ENCODE results near the gene ZMYM4.
"Not testable (repeated sequence)": the region's sequence is repeated elsewhere in the genome, so short reads cannot be mapped to it uniquely, and the experiment has no call there.

ZMYM4 gene

DNA sequence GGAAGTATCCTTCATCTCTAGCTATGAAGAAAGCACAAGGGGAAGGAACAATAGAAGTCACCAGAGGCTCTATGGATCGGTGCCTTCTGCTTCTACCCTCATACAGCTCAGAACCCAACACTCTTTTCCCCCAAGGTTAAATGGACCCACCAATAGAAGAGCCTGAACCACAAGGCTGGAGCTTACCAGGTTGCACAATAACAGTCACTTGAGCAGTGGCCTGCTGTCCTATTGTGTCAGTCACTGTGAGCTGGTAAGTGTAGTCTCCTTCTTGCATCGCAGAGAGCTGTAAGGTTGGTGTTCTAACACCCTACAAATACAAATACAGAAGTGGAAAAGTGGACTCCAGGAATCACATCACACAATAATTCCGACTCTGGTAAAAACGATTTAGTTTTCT is 185.7 kb downstream of the ZMYM4 start:
- no peak for DNase-seq (ENCODE audit: low spot score)

- DNase-seq (ENCODE audit: low spot score): no peak
These were observed 186.1 kb downstream of the ZMYM4 start for GRCh38 chr1:35454616-35455015.

DNA sequence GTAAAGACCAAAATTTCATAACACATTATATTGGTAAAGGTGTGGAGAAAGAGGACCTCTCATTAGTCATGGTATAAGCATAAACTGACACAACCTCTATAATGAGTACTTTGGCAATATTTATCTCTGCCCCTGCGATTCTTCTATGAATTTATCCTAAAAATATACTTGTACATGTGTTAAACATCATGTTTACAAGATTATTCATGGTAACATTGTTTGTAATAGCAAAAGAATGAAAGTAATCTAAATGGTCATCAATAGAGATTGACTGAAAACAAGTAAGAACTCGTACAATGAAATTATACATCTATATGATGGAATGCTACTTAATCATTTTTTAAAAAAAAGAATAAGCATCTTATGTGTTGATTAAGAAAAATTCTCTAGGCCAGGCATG is 192.3 kb downstream of the ZMYM4 start:
- no peak for DNase-seq (ENCODE audit: low spot score)

DNA sequence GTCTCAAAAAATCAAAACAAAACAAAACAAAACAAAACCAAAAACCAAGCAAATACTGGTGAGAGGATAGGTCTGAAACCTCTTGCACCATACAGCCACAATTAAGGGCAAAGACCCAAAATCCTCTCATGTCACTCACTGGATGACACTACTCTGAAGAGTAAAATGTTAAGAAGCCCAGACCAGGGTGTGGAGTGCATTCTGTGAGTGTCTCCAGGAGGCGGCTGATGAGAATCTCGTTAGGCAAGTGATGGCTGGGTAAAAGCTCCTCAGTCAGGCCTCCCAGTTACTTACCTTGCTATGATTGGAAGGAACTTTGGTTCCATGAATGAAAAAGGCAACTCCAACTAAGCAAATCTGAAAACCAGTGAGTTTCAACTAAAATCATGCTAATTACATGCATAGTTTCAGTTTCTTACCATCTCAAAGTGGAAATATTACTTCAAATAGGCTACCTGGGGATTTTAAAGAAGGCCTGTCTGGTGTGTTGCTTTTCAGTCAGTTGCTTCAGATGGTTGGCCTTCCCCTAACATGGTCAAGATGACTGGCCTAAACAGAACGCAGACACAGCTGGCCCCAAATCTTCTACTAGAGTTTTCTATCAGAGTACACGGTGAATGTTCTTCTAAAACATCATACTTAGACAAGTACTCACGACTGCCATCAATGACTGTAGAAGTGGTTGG is 193.6 kb downstream of the ZMYM4 start:
- no peak for DNase-seq (ENCODE audit: low spot score)

DNA sequence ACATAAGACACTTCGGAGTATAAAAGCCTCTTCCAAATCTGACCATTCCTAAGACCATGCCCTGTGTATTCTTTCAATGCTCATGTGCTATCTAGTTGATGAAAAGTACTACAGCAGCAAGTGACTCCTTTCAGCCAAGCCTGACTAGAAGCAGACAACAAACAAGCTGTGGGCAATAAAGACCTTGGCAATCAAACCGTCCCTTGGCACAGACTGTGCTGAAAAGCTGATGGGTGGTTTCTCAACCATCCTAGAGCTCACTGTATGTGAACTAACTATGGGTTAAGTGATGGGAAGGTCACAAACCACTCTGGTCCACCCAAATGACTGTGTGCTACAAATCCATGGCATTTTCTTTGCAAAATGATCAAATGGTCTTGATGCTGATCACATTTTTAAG is 194.7 kb downstream of the ZMYM4 start:
- no peak for DNase-seq (ENCODE audit: low spot score)

DNA sequence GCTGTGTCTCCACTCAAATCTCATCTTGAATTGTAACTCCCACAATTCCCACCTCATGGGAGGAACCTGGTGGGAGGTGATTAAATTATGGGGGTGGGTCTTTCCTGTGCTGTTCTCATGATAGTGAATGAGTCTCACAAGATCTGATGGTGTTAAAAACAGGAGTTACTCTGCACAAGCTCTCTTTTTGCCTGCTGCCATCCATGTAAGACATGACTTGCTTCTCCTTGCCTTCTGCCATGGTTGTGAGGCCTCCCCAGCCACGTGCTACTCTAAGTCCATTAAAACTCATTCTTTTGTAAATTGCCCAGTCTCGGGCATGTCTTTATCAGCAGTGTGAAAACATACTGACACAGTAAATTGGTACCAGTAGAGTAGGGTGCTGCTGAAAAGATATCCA is 195.2 kb downstream of the ZMYM4 start:
- DNase-seq (ENCODE audit: low spot score): not testable (repeated sequence)

DNA sequence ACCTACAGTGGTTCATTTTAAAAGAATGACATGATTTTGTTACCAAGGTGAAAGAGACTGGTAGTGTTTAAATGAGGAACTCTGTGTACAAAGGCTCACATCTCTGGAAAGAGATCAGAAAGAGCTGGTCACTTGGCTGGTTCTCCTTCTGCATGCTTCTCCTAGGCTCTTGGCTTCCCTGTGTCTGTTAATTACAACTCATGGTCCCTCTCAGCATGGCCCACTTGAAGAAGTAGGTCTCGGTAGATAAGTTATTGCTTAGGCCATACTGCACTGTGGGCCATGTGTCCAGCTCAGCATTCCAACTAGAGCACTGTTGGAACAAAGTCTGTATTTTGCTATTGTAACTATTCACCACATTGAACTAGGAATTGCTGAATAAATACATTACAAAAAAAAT is 197.6 kb downstream of the ZMYM4 start:
- no peak for DNase-seq (ENCODE audit: low spot score)

- DNase-seq (ENCODE audit: low spot score): no peak
These were observed 202.6 kb downstream of the ZMYM4 start for GRCh38 chr1:35470977-35471613.

Data from ecto neural progenitor cell (in vitro differentiated cells).